Lung (tissue), 12 donors: ENCODE data around the gene ARHGAP10. TPM values are rescaled to one million over a fixed set of nuclear protein-coding genes. Genes with fewer than 3 reads are reported as not detected.
A peak's percentile ranks its signal among the peaks of the same experiment; 100 is the strongest.

Experiments
- ATAC-seq: fragments of 200-7000 bp; cut with Tn5 transposase; one replicate; pipeline ENCODE4 v1.9.1; 2020; ENCODE audit warnings: moderate number of reproducible peaks; ENCODE audit not compliant: insufficient read depth, low FRiP score
- DNase-seq, 3 donors: peaks; one replicate each; pipeline ENCODE4 v3.0.0-alpha.2; 2013 to 2017
- H3K27ac ChIP-seq, 2 donors: one replicate each; pipeline ENCODE4 v1.5.1; 2013; ENCODE audit warnings: mild to moderate bottlenecking in 2 of 2, moderate library complexity in 2 of 2, control low read depth in 1 of 2, inconsistent platforms in 1 of 2, low read depth in 1 of 2, low read length in 1 of 2
- H3K27me3 ChIP-seq, 3 donors: one replicate each; pipeline ENCODE4 v1.5.1; 2013; ENCODE audit warnings: low read length in 2 of 3; ENCODE audit not compliant: control insufficient read depth in 3 of 3, insufficient read depth in 3 of 3
- H3K36me3 ChIP-seq, 4 donors: one replicate each; pipeline ENCODE4 v1.5.1; 2013; ENCODE audit warnings: low read length in 4 of 4, mild to moderate bottlenecking in 1 of 4, moderate library complexity in 1 of 4; ENCODE audit not compliant: control insufficient read depth in 4 of 4, insufficient read depth in 4 of 4
- H3K4me1 ChIP-seq, 5 donors: one replicate each; pipeline ENCODE4 v1.5.1; 2013; ENCODE audit warnings: low read length in 5 of 5, mild to moderate bottlenecking in 2 of 5, moderate library complexity in 1 of 5; ENCODE audit not compliant: control insufficient read depth in 5 of 5, insufficient read depth in 5 of 5
- H3K4me3 ChIP-seq: one replicate; pipeline ENCODE4 v1.5.1; 2013; ENCODE audit warnings: mild to moderate bottlenecking, control low read depth, moderate library complexity
- H3K9ac ChIP-seq, 2 donors: one replicate each; pipeline ENCODE4 v1.5.1; 2013; ENCODE audit warnings: low read length in 2 of 2, control low read depth in 1 of 2; ENCODE audit not compliant: insufficient read depth in 1 of 2
- H3K9me3 ChIP-seq, 4 donors: one replicate each; pipeline ENCODE4 v1.5.1; 2013; ENCODE audit warnings: low read length in 3 of 4, mild to moderate bottlenecking in 1 of 4, moderate library complexity in 1 of 4; ENCODE audit not compliant: control insufficient read depth in 4 of 4, insufficient read depth in 3 of 4
- CTCF ChIP-seq: IDR thresholded peaks from 2 replicates; pipeline ENCODE4 v1.5.1; 2012; ENCODE audit warnings: mild to moderate bottlenecking; ENCODE audit errors: control extremely low read depth, extremely low read depth
- WGBS, 2 donors: extraction: QIAGEN DNeasy Blood & Tissue Kit; methylation state at CpG; one replicate each; pipeline ENCODE4 v1.1.7; 2013; 5-methylcytosine and 5-hydroxymethylcytosine counted together
- polyA plus RNA-seq, 2 donors: library from polyadenylated mRNA; stranded (reverse); fragments of 200-250 nt; gene quantifications; one replicate each; pipeline ENCODE4 v1.2.1, GENCODE V29; 2013
- total RNA-seq, 2 donors: library from RNA; depleted of rRNA in 1 of 2; stranded (reverse); fragments of >200 nt in 1 of 2; gene quantifications; one replicate each; pipeline ENCODE4 v1.2.1, GENCODE V29; 2014 to 2021
- donor health status: control.
- donor health status: control.
- donor health status: Bipolar disorder and iron deficiency.
- donor health status: healthy.
- donor health status: DM: yes; HTN: yes; CAD: no.

ARHGAP10 gene
- total and polyA plus RNA-seq, 4 donors, result 9.1 to 25.0 (median 17.5) TPM

- H3K9ac ChIP-seq, result no peak overlapping the region
- ATAC-seq (no peak), DNase-seq (peak in 2 of 3 donors; percentile 14 to 15)
- no peak overlapping the region for H3K4me3 ChIP-seq
- no peak for TF ChIP-seq CTCF
- H3K9me3 ChIP-seq, result no peaks in the 10 kb centered on the region
- H3K27ac ChIP-seq, result no peak overlapping the region
- no peaks in the 10 kb centered on the region for H3K4me1 ChIP-seq
- no peaks in the 10 kb centered on the region for H3K27me3 ChIP-seq
- WGBS, 2 donors, result 63 to 84% methylated on average over 4 of the region's 4 CpGs
- H3K36me3 ChIP-seq, result peaks cover 0 to 1% (median 0%) of the 10 kb centered on the region in 4 donors
Measured at GRCh38 chr4:147933316-147933715, 201.4 kb downstream of the ARHGAP10 start.

GRCh38 chr4:147933779-147934178, 201.9 kb downstream of the ARHGAP10 start:
- WGBS, 2 donors, result 95 to 96% methylated on average over 3 of the region's 3 CpGs
- no peak for DNase-seq
- no peak for TF ChIP-seq CTCF
- no peak overlapping the region for H3K4me3 ChIP-seq
- no peaks in the 10 kb centered on the region for H3K27me3 ChIP-seq
- peaks cover 0 to 1% (median 0%) of the 10 kb centered on the region in 4 donors for H3K36me3 ChIP-seq
- H3K4me1 ChIP-seq, result peaks cover 0 to 3% (median 0%) of the 10 kb centered on the region in 5 donors
- no peak overlapping the region for H3K27ac ChIP-seq
- H3K9ac ChIP-seq, result no peak overlapping the region
- H3K9me3 ChIP-seq, result no peaks in the 10 kb centered on the region
- ATAC-seq, result no peak

GRCh38 chr4:147938496-147938895, 206.6 kb downstream of the ARHGAP10 start:
- peaks cover 0 to 6% (median 1%) of the 10 kb centered on the region in 4 donors for H3K36me3 ChIP-seq
- TF ChIP-seq CTCF, result no peak
- no peak overlapping the region for H3K27ac ChIP-seq
- WGBS, 2 donors, result 89 to 93% methylated on average over 5 of the region's 5 CpGs
- ATAC-seq (no peak), DNase-seq (no peak)
- no peak overlapping the region for H3K4me3 ChIP-seq
- no peaks in the 10 kb centered on the region for H3K27me3 ChIP-seq
- H3K9ac ChIP-seq, result no peak overlapping the region
- H3K4me1 ChIP-seq, result peaks cover 0 to 8% (median 0%) of the 10 kb centered on the region in 5 donors
- no peaks in the 10 kb centered on the region for H3K9me3 ChIP-seq

- Histone ChIP-seq H3K27ac (no peak overlapping the region), H3K9me3 (no peaks in the 10 kb centered on the region), H3K36me3 (peaks cover 0 to 6% (median 4%) of the 10 kb centered on the region in 4 donors), H3K9ac (no peak overlapping the region), H3K4me1 (peaks cover 0 to 8% (median 0%) of the 10 kb centered on the region in 5 donors), H3K4me3 (no peak overlapping the region), H3K27me3 (no peaks in the 10 kb centered on the region)
- ATAC-seq (no peak), DNase-seq (no peak)
- WGBS, 2 donors, result 89 to 91% methylated on average over 4 of the region's 4 CpGs
- TF ChIP-seq CTCF, result no peak
Measured at GRCh38 chr4:147940171-147940570, 208.3 kb downstream of the ARHGAP10 start.
